Mesendoderm (in vitro differentiated cells): ENCODE measurements around the gene GAL.

Experiments
- DNase-seq: peaks from one replicate; pipeline ENCODE4 v3.0.0; 2013
- H2AK5ac ChIP-seq: 2 replicates; pipeline ENCODE4 v1.6.1; 2013; ENCODE audit warnings: low read length, inconsistent platforms
- H2BK120ac ChIP-seq: 2 replicates; pipeline ENCODE4 v1.6.1; 2013; ENCODE audit warnings: low read depth, mild to moderate bottlenecking, low read length, moderate library complexity, mixed read lengths
- H2BK15ac ChIP-seq: replicated peaks from 2 replicates; pipeline ENCODE4 v1.6.1; 2013; ENCODE audit warnings: low read depth, mild to moderate bottlenecking, moderate library complexity
- H2BK5ac ChIP-seq: 2 replicates; pipeline ENCODE4 v1.6.1; 2013; ENCODE audit warnings: low read length, inconsistent platforms
- H3K18ac ChIP-seq: 2 replicates; pipeline ENCODE4 v1.6.1; 2013; ENCODE audit warnings: mild to moderate bottlenecking, low read length, mixed read lengths
- H3K23ac ChIP-seq: one replicate; pipeline ENCODE4 v1.6.1; 2013; ENCODE audit warnings: low read length
- H3K27ac ChIP-seq: 2 replicates; pipeline ENCODE4 v1.5.1; 2013; ENCODE audit warnings: low read depth, mild to moderate bottlenecking, inconsistent platforms, low read length, moderate library complexity
- H3K27me3 ChIP-seq: 2 replicates; pipeline ENCODE4 v1.6.1; 2013; ENCODE audit warnings: low read length, control low read depth, mild to moderate bottlenecking, inconsistent platforms; ENCODE audit not compliant: insufficient read depth, poor library complexity
- H3K36me3 ChIP-seq: 2 replicates; pipeline ENCODE4 v1.6.1; 2013; ENCODE audit warnings: low read length, inconsistent platforms; ENCODE audit not compliant: control insufficient read depth, insufficient read depth
- H3K4ac ChIP-seq: one replicate; pipeline ENCODE4 v1.6.1; 2013; ENCODE audit warnings: low read depth, mild to moderate bottlenecking, low read length, moderate library complexity
- H3K4me1 ChIP-seq: 2 replicates; pipeline ENCODE4 v1.6.1; 2013; ENCODE audit warnings: low read depth, low read length, inconsistent platforms; ENCODE audit not compliant: control insufficient read depth
- H3K4me2 ChIP-seq: 2 replicates; pipeline ENCODE4 v1.6.1; 2013; ENCODE audit warnings: low read length
- H3K4me3 ChIP-seq: 2 replicates; pipeline ENCODE4 v1.5.1; 2013; ENCODE audit warnings: mild to moderate bottlenecking, low read length
- H3K56ac ChIP-seq: one replicate; pipeline ENCODE4 v1.6.1; 2013; ENCODE audit warnings: low read length
- H3K79me1 ChIP-seq: 2 replicates; pipeline ENCODE4 v1.6.1; 2013; ENCODE audit warnings: low read length, inconsistent platforms
- H3K79me2 ChIP-seq: 2 replicates; pipeline ENCODE4 v1.6.1; 2013; ENCODE audit warnings: mild to moderate bottlenecking, low read length; ENCODE audit not compliant: control insufficient read depth, insufficient read depth
- H3K9ac ChIP-seq: 2 replicates; pipeline ENCODE4 v1.6.1; 2013; ENCODE audit warnings: low read length, inconsistent platforms
- H4K5ac ChIP-seq: one replicate; pipeline ENCODE4 v1.6.1; 2013; ENCODE audit warnings: low read length
- H4K8ac ChIP-seq: one replicate; pipeline ENCODE4 v1.6.1; 2013; ENCODE audit warnings: low read depth, mild to moderate bottlenecking, control low read depth, low read length, moderate library complexity
- WGBS: extraction: QIAGEN DNeasy Blood & Tissue Kit; methylation state at CpG from one replicate; pipeline ENCODE4 v1.1.7; 2013; ENCODE audit warnings: low lambda C conversion rate, missing lambda C conversion rate; ENCODE audit not compliant: insufficient coverage; ENCODE audit errors: extremely low coverage; 5-methylcytosine and 5-hydroxymethylcytosine counted together

The GAL gene

GRCh38 chr11:68655406-68655805, 28.9 kb upstream of the GAL start:
- H3K4me1 ChIP-seq: peaks cover 3% of the 10 kb centered on the region
- no peak for DNase-seq
- WGBS: no CpG with 5 or more reads among the region's 7 CpGs

GRCh38 chr11:68655806-68656205, 28.5 kb upstream of the GAL start:
- Histone ChIP-seq H3K4ac (no peak overlapping the region), H3K27me3 (no peaks in the 10 kb centered on the region), H2BK5ac (no peak overlapping the region), H3K79me1 (no peaks in the 10 kb centered on the region), H2AK5ac (no peak overlapping the region), H3K56ac (no peak overlapping the region), H3K4me3 (no peak overlapping the region), H3K36me3 (no peaks in the 10 kb centered on the region), H4K5ac (no peak overlapping the region), H3K9ac (no peak overlapping the region), H3K23ac (no peak overlapping the region), H3K18ac (no peak overlapping the region), H3K79me2 (no peaks in the 10 kb centered on the region), H3K4me2 (no peak overlapping the region), H2BK15ac (no peak overlapping the region), H2BK120ac (no peak overlapping the region), H4K8ac (no peak overlapping the region), H3K27ac (no peak overlapping the region), H3K4me1 (peaks cover 3% of the 10 kb centered on the region)
- DNase-seq: no peak
- no CpG with 5 or more reads among the region's 8 CpGs for WGBS

More at GRCh38 chr11:68655406-68655805, 28.9 kb upstream of the GAL start:
- Histone ChIP-seq H4K8ac (no peak overlapping the region), H4K5ac (no peak overlapping the region), H3K23ac (no peak overlapping the region), H3K56ac (no peak overlapping the region), H3K4me3 (no peak overlapping the region), H2BK5ac (no peak overlapping the region), H2BK120ac (no peak overlapping the region), H3K79me2 (no peaks in the 10 kb centered on the region), H2BK15ac (no peak overlapping the region), H3K27ac (no peak overlapping the region), H3K4ac (no peak overlapping the region), H2AK5ac (no peak overlapping the region), H3K27me3 (no peaks in the 10 kb centered on the region), H3K36me3 (no peaks in the 10 kb centered on the region), H3K18ac (no peak overlapping the region), H3K9ac (no peak overlapping the region), H3K4me2 (no peak overlapping the region), H3K79me1 (no peaks in the 10 kb centered on the region)

- no peak overlapping the region for H3K23ac ChIP-seq
- no peaks in the 10 kb centered on the region for H3K4me1 ChIP-seq
- no peak overlapping the region for H2BK5ac ChIP-seq
- H3K4me3 ChIP-seq: no peak overlapping the region
- no peak overlapping the region for H2BK15ac ChIP-seq
- no peak overlapping the region for H4K5ac ChIP-seq
- H3K18ac ChIP-seq: no peak overlapping the region
- H3K79me1 ChIP-seq: no peaks in the 10 kb centered on the region
- no peak overlapping the region for H3K4ac ChIP-seq
- WGBS: no CpG with 5 or more reads among the region's 11 CpGs
- no peaks in the 10 kb centered on the region for H3K27me3 ChIP-seq
- H4K8ac ChIP-seq: no peak overlapping the region
- H3K27ac ChIP-seq: no peak overlapping the region
- no peak overlapping the region for H2BK120ac ChIP-seq
- no peak overlapping the region for H2AK5ac ChIP-seq
- no peaks in the 10 kb centered on the region for H3K36me3 ChIP-seq
- H3K4me2 ChIP-seq: no peak overlapping the region
- no peaks in the 10 kb centered on the region for H3K79me2 ChIP-seq
- H3K9ac ChIP-seq: no peak overlapping the region
- DNase-seq: no peak
- H3K56ac ChIP-seq: no peak overlapping the region
These were observed 27.1 kb upstream of the GAL start for GRCh38 chr11:68657021-68657780.

- Histone ChIP-seq H4K8ac (no peak overlapping the region), H3K79me1 (no peaks in the 10 kb centered on the region), H2AK5ac (no peak overlapping the region), H3K56ac (no peak overlapping the region), H3K9ac (no peak overlapping the region), H2BK15ac (no peak overlapping the region), H3K27me3 (no peaks in the 10 kb centered on the region), H3K4me2 (no peak overlapping the region), H3K79me2 (no peaks in the 10 kb centered on the region), H4K5ac (no peak overlapping the region), H3K4me3 (no peak overlapping the region), H3K27ac (no peak overlapping the region), H2BK5ac (no peak overlapping the region), H3K23ac (no peak overlapping the region), H3K4ac (no peak overlapping the region), H3K36me3 (no peaks in the 10 kb centered on the region), H2BK120ac (no peak overlapping the region), H3K4me1 (no peaks in the 10 kb centered on the region), H3K18ac (no peak overlapping the region)
- DNase-seq: no peak
- WGBS: no CpG with 5 or more reads among the region's 8 CpGs
These were observed 26.2 kb upstream of the GAL start for GRCh38 chr11:68658097-68658496.

- Histone ChIP-seq H3K27ac (no peak overlapping the region), H3K4me1 (no peaks in the 10 kb centered on the region), H3K18ac (no peak overlapping the region), H4K5ac (no peak overlapping the region), H2BK120ac (no peak overlapping the region), H3K79me1 (no peaks in the 10 kb centered on the region), H3K4ac (no peak overlapping the region), H2BK5ac (no peak overlapping the region), H3K4me2 (no peak overlapping the region), H3K27me3 (no peaks in the 10 kb centered on the region), H2AK5ac (no peak overlapping the region), H3K36me3 (no peaks in the 10 kb centered on the region), H3K79me2 (no peaks in the 10 kb centered on the region), H3K23ac (no peak overlapping the region), H3K9ac (no peak overlapping the region), H3K4me3 (no peak overlapping the region), H4K8ac (no peak overlapping the region), H3K56ac (no peak overlapping the region), H2BK15ac (no peak overlapping the region)
- no CpG with 5 or more reads among the region's 13 CpGs for WGBS
- no peak for DNase-seq
These were observed 25.7 kb upstream of the GAL start for GRCh38 chr11:68658661-68659060.
